HUDEP-2 (cell line): ENCODE results near the gene ASPSCR1.

Experiments used
- DNase-seq, 76 experiments: peaks; one replicate each; lab custom pipeline; 2025; ENCODE audit not compliant: unreplicated experiment in 76 of 76; lab: John Stamatoyannopoulos, UW

Gene ASPSCR1

GRCh38 chr17:81940538-81941483 lies 36.6 kb upstream of the ASPSCR1 start:
- DNase-seq = no peak

GRCh38 chr17:81941484-81942166 lies 35.8 kb upstream of the ASPSCR1 start:
- DNase-seq = no peak

GRCh38 chr17:81942167-81942553 lies 35.3 kb upstream of the ASPSCR1 start:
- no peak for DNase-seq

- no peak for DNase-seq
Observed at GRCh38 chr17:81944858-81945257, 32.6 kb upstream of the ASPSCR1 start.

- DNase-seq = no peak
Observed at GRCh38 chr17:81947189-81947588, 30.2 kb upstream of the ASPSCR1 start, which contains the start of gene MYADML2. Gene MYADML2 (minus strand): TSS chr17:81947233. CDS start chr17:81941741, 5,492 bp downstream.

DNA sequence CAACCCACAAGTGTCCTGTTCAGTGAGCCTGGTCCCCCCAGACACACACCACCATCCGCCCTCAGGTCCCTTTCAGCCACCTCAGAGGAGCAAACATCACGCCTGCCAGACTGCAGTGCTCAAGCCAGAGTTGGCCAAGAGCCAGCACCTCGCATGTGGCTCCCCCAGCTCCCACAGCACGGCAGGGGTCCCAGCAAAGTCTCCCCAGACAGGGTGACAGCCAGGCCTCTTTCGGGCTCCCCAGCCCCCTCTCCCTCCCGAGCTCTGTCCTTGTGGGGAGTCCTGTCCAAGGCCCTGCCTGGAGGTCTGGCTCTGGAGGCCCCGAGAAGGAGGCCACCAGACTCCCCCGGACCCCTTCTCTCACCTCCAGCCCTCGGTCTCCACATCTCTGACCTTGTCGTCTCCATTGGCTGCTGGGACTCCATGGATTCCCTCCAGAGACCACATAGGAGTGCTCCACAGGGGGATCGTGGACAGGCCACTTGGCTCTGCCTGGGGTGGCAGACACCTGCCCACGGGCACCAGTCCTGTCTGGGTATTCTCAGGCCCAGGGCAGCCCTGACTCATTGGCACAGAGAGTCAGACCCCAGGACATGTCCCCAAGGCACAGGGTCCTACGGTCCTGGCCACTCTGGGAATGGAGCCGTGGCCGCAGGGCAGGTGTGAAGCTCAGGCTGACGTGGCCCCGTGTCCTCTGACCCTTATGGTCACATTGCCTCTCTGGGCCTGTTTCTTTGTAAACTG lies 28.6 kb upstream of the ASPSCR1 start:
- no peak for DNase-seq

- no peak for DNase-seq
Observed at GRCh38 chr17:81950501-81950900, 26.9 kb upstream of the ASPSCR1 start.

DNA sequence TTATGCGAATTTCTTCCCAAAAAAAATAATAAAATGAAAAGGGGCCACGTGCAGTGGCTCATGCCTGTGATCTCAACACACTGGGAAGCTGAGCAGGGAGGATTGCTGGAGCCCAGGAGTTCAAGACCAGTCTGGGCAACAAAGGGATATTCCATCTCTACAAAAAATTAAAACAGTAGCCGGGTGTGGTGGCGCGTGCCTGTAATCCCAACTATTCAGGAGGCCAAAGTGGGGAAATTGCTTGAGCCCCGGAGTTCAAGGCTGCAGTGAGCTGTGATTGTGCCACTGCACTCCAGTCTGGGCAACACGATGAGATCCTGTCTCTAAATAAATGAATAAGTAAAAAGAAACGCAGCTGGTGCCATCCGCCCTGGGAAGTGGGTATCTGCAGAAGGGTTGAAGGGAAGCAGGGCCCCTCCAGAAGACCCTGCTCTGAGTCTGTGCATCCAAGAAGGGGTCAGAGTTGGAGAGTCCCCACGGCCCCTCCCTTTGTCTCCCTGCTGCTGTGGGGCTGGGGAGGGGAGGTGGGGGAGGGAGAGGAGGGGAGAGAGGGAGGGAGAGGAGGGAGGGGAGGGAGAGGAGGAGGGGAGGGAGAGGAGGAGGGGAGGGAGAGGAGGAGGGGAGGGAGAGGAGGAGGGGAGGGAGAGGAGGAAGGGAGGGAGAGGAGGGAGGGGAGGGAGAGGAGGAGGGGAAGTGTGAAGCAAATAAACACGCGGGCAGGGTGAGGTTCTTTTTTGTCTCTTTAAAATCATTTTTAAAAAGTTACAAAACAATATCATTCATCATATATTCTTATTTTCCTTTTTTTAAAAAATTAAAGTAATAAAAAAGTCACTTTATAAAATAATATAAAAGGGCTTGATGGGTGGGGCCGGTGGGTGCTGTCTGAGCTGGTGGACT lies 25.4 kb upstream of the ASPSCR1 start:
- DNase-seq = no peak

GRCh38 chr17:81952792-81953228 lies 24.6 kb upstream of the ASPSCR1 start:
- DNase-seq = no peak

GRCh38 chr17:81953443-81953842 lies 24.0 kb upstream of the ASPSCR1 start:
- DNase-seq = peak in 16 of 76 experiments; percentile 5 to 62 (median 20)

- DNase-seq = no peak
Observed at GRCh38 chr17:81954131-81955057, 23.0 kb upstream of the ASPSCR1 start.

DNA sequence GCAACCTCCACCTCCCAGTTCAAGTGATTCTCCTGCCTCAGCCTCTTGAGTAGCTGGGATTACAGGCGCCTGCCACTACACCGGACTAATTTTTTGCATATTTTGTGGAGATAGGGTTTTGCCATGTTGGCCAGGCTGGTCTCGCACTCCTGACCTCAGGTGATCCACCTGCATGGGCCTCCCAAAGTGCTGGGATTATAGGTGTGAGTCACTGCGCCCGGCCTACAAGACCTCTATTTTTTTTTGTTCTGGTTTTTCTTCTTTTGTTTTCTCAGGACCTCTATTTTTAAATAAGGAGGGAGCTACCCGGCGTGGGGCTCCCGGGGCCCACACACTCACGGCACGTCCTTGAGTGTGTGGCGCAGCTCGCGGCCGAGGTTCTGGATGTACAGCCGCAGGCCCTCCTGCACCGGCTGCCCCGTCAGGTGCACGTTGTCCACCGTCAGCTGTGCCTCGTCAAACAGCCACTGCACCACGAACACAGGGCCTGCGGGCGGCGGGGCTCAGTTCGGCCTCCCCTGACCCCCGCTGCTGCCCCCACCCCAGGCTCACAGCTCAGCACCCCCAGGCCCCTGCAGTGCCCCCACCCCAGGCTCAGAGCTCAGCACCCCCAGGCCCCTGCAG lies 22.3 kb upstream of the ASPSCR1 start:
- no peak for DNase-seq

DNA sequence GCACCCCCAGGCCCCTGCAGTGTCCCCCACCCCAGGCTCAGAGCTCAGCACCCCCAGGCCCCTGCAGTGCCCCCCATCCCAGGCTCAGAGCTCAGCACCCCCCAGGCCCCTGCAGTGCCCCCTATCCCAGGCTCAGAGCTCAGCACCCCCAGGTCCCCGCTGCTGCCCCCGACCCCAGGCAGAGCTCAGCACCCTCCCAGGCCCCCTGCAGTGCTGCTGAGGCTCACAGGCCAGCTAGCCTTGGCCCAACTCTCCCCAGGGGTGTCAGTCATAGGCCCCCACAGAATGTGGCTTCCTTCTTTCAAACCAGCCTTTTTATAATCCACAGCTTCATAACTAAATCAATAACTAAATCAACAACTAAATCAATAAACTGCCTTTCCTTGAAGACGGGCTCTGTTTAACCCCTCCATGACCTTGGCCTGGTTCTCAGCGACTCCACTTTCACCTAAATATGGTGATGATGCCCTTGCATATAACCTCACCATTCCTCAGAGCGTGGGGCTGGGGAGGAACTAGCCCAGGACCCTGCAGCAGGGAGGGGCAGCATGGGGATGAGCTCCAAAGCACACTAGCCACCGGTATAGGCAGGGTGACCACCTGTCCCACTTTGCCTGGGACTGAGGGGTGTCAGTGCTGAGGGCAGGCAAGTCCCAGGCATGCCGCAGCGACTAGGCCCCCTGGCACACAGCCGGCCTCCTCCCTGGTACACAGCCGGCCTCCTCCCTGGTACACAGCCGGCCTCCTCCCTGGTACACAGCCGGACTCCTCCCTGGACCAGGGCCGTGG lies 21.5 kb upstream of the ASPSCR1 start:
- no peak for DNase-seq

GRCh38 chr17:81956607-81957589 lies 20.5 kb upstream of the ASPSCR1 start:
- no peak for DNase-seq

DNA sequence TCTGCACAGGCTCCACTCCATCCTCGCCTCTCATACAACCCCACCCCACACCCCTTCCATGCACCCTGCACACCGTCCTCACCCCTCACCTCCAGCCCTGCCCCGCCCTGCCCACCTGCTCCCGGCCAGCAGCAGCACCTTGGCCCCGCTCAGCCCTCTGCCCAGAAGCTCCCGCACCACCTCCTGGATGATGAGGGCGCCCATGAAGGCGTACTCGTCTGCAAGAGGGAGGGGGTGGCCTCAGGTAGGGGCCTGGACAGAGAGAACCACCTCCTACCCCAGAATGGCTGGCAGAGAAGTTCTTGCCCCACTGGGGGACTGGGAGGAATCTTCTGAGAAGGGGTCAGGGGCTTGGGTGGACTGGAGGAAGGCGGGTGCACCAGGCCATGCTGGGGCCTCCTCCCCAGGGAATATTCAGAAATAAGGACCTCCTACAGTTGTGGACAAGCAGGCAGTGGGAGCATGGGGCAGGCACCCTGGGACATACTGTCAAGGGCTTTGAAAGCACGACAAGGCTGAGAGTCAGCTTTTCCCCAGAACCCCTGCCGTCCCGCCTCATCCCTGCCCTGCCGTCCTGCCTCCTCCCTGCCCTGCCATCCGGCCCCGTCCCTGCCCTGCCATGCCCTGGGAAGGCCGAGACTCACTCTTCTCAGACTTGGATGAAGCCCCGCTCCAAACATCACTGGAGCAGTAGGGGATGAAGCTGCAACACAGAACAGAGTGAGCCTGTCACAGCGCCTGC lies 19.6 kb upstream of the ASPSCR1 start:
- no peak for DNase-seq
